ENCODE results near the gene DISC1.

- no peak for TF ChIP-seq HDGF (IDR thresholded peaks at IDR 0.05; ENCODE audit: borderline replicate concordance)
- TF ChIP-seq FOXA1 (IDR thresholded peaks at IDR 0.05) = no peak
- TF ChIP-seq BHLHE40 (IDR thresholded peaks at IDR 0.05; ENCODE audit: borderline replicate concordance) = no peak
- TF ChIP-seq SP1 (IDR thresholded peaks at IDR 0.05) = no peak
- no peak for TF ChIP-seq CTBP1 (IDR thresholded peaks at IDR 0.05; ENCODE audit: borderline replicate concordance)
- no peak for TF ChIP-seq TARDBP (IDR thresholded peaks at IDR 0.05)
These were observed 16.2 kb upstream of the DISC1 start for GRCh38 chr1:231610388-231610787.
